Endothelial cell (in vitro differentiated cells): ENCODE measurements around the gene SRPK1. TPM values are rescaled to one million over a fixed set of nuclear protein-coding genes. Genes with fewer than 3 reads are reported as not detected.

Source experiments
- DNase-seq: peaks from one replicate; pipeline ENCODE4 v3.0.0; 2021; ENCODE audit warnings: low spot score
- H3K27ac Mint-ChIP-seq: one replicate; pipeline ENCODE4 v1.8.0; 2021; ENCODE audit warnings: mixed read lengths, inconsistent platforms; ENCODE audit not compliant: unreplicated experiment
- H3K27me3 Mint-ChIP-seq: one replicate; pipeline ENCODE4 v1.8.0; 2021; ENCODE audit warnings: mild to moderate bottlenecking, moderate library complexity, mixed read lengths, inconsistent platforms; ENCODE audit not compliant: unreplicated experiment
- H3K36me3 Mint-ChIP-seq: one replicate; pipeline ENCODE4 v1.8.0; 2021; ENCODE audit warnings: mild to moderate bottlenecking, low read depth, mixed read lengths, inconsistent platforms; ENCODE audit not compliant: unreplicated experiment
- H3K4me1 Mint-ChIP-seq: one replicate; pipeline ENCODE4 v1.8.0; 2021; ENCODE audit warnings: mild to moderate bottlenecking, mixed read lengths, inconsistent platforms; ENCODE audit not compliant: unreplicated experiment
- H3K4me3 Mint-ChIP-seq: one replicate; pipeline ENCODE4 v1.8.0; 2021; ENCODE audit warnings: mild to moderate bottlenecking, mixed read lengths, inconsistent platforms; ENCODE audit not compliant: unreplicated experiment
- H3K9me3 Mint-ChIP-seq: one replicate; pipeline ENCODE4 v1.8.0; 2021; ENCODE audit warnings: mixed read lengths, inconsistent platforms; ENCODE audit not compliant: unreplicated experiment
- total RNA-seq: library from RNA; stranded (reverse); fragmentation: NEBNext Ultra II Directional; extraction: Animal tissue kit (Norgen Biotek cat#: 25700); gene quantifications from one replicate; pipeline ENCODE4 v1.2.1, GENCODE V29; 2021; ENCODE audit not compliant: unreplicated experiment
- TF ChIP-seq, protein P1 (sequence below): fragments of 200-600 bp; sonication (generic); IDR thresholded peaks from one replicate; pipeline ENCODE4 v1.5.0; 2021; ENCODE audit warnings: antibody characterized with exemption; ENCODE audit not compliant: unreplicated experiment

Gene SRPK1
- total RNA-seq, 1 donor from 2014 or later: 59.6 TPM

DNA sequence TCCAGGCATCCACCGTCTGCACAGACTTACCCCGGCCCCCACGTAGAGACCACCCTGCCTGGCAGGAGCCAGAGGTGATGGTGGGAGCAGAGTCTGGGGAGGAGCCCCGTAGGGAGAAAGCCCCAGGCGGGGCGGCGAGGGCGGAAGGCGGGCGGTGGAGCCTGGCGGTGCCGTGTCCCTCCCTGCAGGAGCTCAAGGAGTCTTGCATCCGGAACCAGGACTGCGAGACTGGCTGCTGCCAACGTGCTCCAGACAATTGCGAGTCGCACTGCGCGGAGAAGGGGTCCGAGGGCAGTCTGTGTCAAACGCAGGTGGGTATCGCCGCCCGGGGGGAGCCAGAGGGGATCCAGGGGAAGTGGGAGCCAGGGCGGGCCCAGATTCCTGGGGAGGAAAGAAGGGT is 134.1 kb downstream of the SRPK1 start:
- no peak overlapping the region for H3K4me3 Mint-ChIP-seq
- no peaks in the 10 kb centered on the region for H3K9me3 Mint-ChIP-seq
- TF ChIP-seq, protein P1, sequence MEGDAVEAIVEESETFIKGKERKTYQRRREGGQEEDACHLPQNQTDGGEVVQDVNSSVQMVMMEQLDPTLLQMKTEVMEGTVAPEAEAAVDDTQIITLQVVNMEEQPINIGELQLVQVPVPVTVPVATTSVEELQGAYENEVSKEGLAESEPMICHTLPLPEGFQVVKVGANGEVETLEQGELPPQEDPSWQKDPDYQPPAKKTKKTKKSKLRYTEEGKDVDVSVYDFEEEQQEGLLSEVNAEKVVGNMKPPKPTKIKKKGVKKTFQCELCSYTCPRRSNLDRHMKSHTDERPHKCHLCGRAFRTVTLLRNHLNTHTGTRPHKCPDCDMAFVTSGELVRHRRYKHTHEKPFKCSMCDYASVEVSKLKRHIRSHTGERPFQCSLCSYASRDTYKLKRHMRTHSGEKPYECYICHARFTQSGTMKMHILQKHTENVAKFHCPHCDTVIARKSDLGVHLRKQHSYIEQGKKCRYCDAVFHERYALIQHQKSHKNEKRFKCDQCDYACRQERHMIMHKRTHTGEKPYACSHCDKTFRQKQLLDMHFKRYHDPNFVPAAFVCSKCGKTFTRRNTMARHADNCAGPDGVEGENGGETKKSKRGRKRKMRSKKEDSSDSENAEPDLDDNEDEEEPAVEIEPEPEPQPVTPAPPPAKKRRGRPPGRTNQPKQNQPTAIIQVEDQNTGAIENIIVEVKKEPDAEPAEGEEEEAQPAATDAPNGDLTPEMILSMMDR: no peak
- no peaks in the 10 kb centered on the region for H3K36me3 Mint-ChIP-seq
- DNase-seq: no peak
- H3K27me3 Mint-ChIP-seq: peaks cover 3% of the 10 kb centered on the region
- no peaks in the 10 kb centered on the region for H3K4me1 Mint-ChIP-seq
- H3K27ac Mint-ChIP-seq: no peak overlapping the region

DNA sequence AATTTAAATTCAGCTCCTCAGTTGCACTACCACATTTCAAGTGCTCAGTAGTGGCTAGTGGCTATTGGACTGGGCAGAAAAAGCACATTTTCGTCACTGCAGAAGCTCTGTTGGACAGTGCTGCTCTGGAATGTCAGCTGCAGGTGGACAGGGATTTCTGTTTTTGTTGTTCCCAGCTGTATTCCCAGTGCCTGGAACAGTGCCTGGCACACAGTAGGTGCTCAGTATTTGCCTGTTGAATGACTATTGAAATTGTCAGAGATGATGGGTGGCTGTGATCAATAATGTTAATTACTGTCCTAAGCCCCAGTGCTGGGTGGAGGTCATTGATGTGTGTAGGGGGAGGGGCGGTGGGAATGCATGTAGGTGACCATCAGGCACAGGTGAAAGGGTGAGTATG is 134.6 kb downstream of the SRPK1 start:
- no peak for DNase-seq
- Mint-ChIP-seq H3K27ac (no peak overlapping the region), H3K4me3 (no peak overlapping the region), H3K9me3 (no peaks in the 10 kb centered on the region), H3K27me3 (peaks cover 3% of the 10 kb centered on the region), H3K4me1 (no peaks in the 10 kb centered on the region), H3K36me3 (no peaks in the 10 kb centered on the region)
- TF ChIP-seq, protein P1: no peak

DNA sequence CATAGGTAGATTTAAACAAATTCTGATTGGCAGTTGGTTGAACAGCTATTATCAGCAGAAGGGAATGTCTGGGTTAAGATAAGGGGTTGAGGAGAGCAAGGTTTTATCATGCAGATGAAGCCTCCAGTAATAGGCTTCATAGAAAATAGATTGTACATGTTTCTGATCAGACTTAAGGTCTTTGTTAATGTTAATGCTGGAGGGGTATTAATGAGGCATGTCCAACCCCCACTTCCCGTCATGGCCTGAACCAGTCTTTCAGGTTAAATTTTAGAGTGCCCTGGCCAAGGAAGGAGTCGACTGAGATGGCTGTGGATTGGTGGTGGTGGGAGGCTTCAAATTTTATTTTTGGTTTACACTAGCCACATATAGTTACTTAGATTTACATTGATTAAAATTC is 136.7 kb downstream of the SRPK1 start:
- TF ChIP-seq, protein P1: no peak
- no peak for DNase-seq
- H3K27me3 Mint-ChIP-seq: no peaks in the 10 kb centered on the region
- H3K9me3 Mint-ChIP-seq: no peaks in the 10 kb centered on the region
- no peak overlapping the region for H3K4me3 Mint-ChIP-seq
- no peak overlapping the region for H3K27ac Mint-ChIP-seq
- no peaks in the 10 kb centered on the region for H3K4me1 Mint-ChIP-seq
- no peaks in the 10 kb centered on the region for H3K36me3 Mint-ChIP-seq

Other genes with a start within 250 kb of the SRPK1 start
- gene FKBP5, start 232.2 kb downstream of the SRPK1 start, total RNA-seq: 7.2 TPM
- gene ARMC12, start 184.1 kb downstream of the SRPK1 start, total RNA-seq: 0.69 TPM
- not detected for gene CLPSL2, start 144.5 kb downstream of the SRPK1 start, total RNA-seq
- not detected for gene CLPSL1, start 140.1 kb downstream of the SRPK1 start, total RNA-seq
- gene CLPS, start 123.8 kb downstream of the SRPK1 start, total RNA-seq: not detected
- gene LHFPL5, start 115.7 kb downstream of the SRPK1 start, total RNA-seq: not detected
- 0.97 TPM for gene SLC26A8, start 103.5 kb upstream of the SRPK1 start, total RNA-seq
- 73.2 TPM for gene MAPK14, start 106.7 kb upstream of the SRPK1 start, total RNA-seq
- gene MAPK13, start 209.4 kb upstream of the SRPK1 start, total RNA-seq: 6.6 TPM